Dermis blood vessel endothelial cell (primary cell): Measurements from ENCODE around the gene ADIPOQ. TPM values are rescaled to one million over a fixed set of nuclear protein-coding genes. Genes with fewer than 3 reads are reported as not detected.
"Not testable (repeated sequence)": the region's sequence is repeated elsewhere in the genome, so short reads cannot be mapped to it uniquely, and the experiment has no call there.

Experiments
- DNase-seq: peaks from one replicate; pipeline ENCODE4 v3.0.0; 2010
- total RNA-seq: library from RNA; depleted of rRNA; stranded (reverse); fragments of >200 nt; gene quantifications from 2 replicates; pipeline ENCODE4 v1.2.3, GENCODE V29; 2014

The ADIPOQ gene
- not detected in 2 replicates for total RNA-seq

DNA sequence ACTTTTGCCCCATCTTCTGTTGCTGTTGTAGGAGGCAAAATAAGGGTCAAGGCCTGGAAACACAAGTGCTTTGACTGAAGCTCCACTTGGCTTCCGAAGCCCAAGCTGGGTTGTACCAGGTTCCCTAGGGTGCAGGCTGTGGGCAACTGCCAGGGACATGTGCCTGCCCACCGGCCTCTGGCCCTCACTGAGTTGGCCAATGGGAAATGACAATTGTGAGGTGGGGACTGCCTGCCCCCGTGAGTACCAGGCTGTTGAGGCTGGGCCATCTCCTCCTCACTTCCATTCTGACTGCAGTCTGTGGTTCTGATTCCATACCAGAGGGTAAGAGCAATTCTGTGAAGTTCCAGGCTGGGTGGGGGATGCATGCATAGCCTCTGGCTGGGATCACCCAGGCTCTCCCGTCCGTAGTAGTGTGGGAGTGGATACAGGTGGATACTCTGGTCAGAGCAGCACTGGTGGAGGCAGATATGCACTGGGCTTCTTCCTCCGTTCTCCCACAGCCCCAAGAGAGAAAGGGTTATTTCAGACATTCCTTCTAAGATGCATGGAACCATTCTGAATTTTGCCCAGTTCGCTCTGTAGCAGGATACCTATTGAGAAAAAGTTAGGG lies at the start of gene ADIPOQ:
TSS of gene ADIPOQ (plus strand) at position 285 of the 613 bp plus-strand sequence. CDS start 10,349 bp downstream, outside the sequence.
- no peak for DNase-seq

DNA sequence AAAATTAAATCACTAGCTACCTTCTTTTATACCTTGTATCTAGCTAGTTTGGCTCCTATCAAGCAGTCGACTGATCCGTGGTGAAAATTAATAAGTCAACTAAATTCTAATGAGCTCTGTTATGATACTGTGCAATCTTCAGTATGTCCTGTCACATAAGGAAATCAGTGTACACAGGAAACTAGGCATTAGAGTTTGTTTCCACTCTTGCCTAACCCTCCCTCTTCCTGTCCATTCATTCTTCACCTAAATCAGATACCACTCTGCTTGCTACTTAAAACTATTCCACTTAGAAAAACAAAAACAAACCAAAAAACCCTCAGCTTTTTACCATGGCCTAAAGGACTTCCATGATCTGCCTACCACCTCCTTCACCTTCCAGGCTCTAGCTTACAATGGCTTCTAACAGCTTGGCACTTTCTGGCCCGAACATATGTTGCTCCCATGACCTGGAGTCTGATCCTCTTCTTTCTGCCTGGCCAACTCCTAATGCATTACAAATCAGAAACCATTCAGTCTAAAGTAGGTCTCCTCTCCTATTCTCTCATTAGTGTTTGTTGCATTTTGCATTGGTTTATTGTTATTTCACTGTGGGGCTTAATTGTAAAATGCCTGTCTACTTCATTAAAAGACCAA lies 44.2 kb upstream of the ADIPOQ start:
- peak; percentile 26 for DNase-seq

DNA sequence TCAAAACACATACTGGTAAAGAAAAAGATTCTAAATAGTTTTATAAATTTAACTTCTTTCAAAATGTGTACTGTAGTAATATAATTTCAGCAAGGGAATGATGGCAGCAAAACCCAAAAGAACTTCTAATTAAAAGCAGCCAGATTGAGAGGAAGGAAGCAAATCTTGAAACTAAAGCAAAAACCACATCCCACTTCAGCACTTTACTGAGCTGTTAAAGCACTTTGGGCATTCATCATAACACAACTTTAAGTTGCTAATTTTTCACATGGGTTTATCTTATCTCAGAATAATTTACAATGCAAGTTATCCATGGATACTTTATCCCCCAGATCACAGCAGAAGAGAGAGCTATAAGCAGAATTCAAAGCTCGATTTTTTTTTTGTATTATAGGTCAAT lies 42.2 kb upstream of the ADIPOQ start:
- no peak for DNase-seq

DNA sequence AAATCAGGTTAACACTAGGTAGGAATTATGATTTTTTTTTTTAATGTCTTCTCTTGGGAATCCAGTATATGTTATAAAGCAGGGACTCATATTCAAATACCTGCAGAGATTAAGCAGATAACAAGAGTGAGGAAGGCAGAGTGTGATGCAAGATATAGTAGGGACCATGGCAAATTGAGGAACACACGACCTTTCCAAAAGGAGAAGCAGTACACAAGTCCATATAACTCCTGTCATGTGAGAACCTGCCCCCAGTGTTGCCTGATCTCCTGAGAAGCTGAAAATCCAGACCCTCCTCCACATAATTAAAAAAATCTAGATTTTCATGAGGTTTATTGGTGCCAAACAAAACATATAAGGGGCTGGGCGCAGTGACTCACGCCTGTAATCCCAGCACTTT lies 39.8 kb upstream of the ADIPOQ start:
- DNase-seq, result no peak

DNA sequence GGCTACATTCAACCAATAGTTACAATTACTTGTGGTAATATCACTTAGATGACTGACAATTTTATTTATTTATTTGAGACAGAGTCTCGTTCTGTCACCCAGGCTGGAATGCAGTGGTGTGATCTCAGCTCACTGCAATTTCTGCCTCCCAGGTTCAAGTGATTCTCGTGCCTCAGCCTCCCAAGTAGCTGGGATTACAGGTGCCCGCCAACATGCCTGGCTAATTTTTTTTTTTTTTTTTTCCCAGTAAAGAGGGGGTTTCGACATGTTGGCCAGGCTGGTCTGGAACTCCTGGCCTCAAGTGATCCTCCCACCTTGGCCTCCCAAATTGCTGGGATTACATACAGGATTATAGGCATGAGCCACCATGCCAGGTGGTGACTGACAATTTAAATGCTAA lies 39.1 kb upstream of the ADIPOQ start:
- not testable (repeated sequence) for DNase-seq

DNA sequence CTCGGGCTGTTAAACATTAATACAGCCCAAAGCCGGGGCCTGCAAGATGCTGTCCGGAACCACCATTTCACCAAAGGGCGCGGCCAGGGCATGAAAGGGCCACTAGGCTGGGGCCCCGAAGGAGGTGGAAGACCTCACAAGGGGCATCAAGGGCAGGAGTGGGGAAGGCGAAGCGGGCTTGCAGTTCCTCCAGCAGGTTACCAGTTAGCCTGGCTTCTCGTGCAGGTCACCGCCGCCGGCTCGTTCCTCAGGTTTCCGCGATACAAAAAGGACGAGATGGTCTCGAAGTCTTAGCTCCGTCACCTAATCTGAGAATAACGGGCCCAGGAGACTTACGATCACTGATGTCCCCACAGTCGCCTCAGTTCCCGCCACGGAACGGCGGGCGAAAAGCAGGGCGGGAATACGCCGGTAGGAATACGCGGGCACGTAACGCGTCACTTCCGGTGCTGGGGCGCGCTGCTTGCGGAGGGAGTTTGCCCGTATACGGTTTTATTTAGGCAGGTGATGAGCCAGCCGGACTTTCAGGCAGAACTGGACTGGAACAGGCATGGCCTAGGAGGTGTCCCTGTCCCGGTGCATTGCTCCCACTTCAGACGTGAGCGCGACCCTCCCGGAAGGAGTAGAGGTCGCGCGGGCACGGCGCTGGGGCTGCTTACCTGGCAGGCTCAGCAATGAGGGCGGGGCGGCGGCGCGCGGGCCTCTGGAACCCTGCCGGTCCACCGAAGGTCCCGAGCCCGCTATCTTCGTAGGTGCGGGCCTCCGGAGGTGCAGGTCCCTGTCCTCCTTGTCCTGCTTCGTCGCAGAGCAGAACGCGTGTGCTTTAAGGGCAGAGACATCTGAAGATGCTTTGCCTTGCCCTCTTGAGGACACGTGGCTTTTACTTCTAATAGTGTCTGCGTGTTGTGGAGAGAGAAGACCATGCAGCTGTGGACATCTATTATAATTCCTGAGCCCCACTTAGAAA lies 36.1 kb upstream of the ADIPOQ start, which contains the start of gene RFC4:
TSS of gene RFC4 (minus strand) at position 394 of the 967 bp plus-strand sequence. CDS start 1,769 bp downstream, outside the sequence.
- peak; percentile 77 for DNase-seq

DNA sequence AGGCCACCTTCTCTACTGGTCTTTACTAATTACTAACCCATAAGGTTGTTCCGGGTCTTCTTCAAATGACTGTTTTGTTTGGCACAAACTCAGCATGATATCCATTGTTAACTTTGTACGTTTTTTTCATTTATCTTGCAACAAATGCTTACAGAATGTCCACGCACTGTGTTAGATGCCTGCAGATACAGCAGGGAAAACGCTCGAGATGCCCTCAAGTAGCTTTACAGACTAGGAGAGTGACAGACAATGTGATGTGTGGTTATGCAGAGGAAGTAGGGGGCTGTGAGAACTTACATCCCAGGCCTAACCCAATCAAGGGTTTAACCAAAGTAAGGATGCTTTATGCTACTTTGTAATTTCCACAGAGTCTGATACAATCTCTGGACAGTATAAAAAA lies 35.3 kb upstream of the ADIPOQ start:
- DNase-seq, result peak; percentile 34

DNA sequence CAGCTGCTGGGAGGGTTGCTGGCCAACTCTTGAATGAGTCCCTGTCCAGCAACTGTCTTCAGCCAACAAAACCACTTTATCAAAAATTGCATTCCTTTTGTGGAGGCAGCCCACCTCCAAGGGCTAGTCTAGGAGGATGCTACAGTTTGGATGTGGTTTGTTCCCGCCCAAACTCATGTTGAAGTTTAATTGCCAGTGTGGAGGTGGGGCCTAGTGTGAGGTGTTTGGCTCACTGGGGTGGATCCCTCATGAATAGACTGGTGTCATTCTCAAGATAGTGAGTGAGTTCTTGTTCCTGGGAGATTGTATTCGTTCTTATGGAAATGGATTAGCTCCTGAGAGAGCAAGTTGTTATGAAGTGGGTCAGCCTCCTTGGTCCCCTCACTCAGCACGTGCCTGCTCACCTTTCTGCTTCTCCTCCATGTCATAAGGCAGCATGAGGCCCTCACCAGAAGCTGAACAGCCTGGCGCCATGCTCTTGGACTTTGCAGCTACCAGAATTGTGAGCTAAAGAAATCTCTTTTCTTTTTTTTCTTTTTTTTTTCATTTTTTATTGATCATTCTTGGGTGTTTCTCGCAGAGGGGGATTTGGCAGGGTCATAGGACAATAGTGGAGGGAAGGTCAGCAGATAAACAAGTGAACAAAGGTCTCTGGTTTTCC lies 32.0 kb upstream of the ADIPOQ start:
- no peak for DNase-seq

DNA sequence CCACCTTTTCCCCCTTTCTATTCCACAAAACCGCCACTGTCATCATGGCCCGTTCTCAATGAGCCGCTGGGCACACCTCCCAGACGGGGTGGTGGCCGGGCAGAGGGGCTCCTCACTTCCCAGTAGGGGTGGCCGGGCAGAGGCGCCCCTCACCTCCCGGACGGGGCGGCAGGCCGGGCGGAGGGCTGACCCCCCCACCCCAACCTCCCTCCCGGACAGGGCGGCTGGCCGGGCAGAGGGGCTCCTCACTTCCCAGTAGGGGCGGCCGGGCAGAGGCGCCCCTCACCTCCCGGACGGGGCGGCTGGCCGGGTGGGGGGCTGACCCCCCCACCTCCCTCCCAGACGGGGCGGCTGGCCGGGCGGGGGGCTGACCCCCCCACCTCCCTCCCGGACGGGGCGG lies 31.2 kb upstream of the ADIPOQ start:
- not testable (repeated sequence) for DNase-seq

DNA sequence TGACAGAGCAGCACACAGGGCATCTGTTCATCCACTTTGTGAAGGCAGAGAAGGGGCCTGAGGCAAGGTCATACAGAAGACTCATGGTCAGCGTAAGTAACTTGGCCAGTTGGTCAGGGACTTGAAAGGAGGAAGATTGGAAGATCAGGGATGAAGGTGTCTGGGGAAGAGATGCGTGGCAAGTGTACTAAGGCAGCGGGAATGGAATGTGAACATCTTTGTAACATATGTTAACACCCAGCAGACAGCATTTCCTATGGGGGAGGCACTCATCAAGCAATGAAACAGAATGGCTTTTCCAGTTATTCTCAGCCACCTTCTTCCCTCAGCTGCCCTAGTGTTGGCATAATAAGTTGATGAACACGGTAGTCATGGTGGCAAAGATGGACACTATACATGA lies 28.4 kb upstream of the ADIPOQ start:
- DNase-seq, result no peak

DNA sequence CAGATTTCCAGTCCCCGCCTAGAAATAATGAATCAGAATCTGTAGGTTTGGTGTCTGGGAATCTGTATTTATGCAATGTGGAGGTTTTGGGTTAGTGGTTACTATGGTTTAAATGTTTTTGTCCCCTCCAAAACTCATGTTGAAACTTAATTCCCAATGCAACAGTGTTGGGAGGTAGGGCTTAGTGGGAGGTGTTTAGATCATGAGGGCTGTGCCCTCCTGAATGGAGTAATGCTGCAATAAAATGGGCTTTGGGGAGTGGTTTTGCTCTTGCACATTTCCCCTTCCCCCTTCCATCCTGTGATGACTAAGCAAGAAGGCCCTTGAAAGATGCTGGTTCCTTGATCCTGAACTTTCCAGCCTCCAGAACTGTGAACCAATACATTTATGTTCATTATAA lies 27.1 kb upstream of the ADIPOQ start:
- DNase-seq, result no peak

DNA sequence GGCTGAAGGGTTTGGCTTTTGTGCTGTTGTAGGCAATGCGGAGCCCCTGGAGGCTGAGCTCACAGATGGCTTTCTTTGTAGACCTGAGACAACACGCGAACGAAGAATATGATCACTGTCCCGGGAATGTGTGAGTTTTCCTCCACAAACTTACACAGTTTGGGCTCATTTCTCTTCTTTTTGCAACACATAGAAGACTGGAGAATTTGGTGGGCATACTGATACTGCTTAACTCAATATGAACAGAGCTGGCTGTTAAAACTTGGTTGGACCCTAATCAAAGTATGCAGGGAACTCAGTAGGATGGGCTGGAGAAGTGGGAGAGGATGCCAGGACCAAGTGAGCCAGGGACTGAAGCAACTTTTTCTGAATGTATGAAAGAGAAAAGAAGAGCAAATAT lies 24.0 kb upstream of the ADIPOQ start:
- DNase-seq, result no peak

DNA sequence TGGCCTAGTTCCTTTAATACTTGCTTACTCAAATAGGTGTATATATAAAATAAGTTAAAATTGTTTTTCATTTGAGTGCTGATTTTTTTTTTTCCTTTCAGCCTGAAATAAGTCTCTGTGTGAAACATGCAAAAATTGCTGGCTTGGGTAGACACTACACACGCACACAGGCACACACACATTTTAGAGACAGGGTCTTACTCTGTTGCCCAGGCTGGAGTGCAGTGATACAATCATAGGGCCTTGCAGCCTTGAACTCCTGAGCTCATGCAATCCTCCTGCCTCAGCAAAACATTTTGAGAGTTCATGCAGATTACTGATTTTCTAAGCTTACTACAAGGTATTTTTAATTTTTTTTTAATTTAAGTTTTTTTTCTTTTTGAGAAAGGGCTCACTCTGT lies 23.6 kb upstream of the ADIPOQ start:
- no peak for DNase-seq

DNA sequence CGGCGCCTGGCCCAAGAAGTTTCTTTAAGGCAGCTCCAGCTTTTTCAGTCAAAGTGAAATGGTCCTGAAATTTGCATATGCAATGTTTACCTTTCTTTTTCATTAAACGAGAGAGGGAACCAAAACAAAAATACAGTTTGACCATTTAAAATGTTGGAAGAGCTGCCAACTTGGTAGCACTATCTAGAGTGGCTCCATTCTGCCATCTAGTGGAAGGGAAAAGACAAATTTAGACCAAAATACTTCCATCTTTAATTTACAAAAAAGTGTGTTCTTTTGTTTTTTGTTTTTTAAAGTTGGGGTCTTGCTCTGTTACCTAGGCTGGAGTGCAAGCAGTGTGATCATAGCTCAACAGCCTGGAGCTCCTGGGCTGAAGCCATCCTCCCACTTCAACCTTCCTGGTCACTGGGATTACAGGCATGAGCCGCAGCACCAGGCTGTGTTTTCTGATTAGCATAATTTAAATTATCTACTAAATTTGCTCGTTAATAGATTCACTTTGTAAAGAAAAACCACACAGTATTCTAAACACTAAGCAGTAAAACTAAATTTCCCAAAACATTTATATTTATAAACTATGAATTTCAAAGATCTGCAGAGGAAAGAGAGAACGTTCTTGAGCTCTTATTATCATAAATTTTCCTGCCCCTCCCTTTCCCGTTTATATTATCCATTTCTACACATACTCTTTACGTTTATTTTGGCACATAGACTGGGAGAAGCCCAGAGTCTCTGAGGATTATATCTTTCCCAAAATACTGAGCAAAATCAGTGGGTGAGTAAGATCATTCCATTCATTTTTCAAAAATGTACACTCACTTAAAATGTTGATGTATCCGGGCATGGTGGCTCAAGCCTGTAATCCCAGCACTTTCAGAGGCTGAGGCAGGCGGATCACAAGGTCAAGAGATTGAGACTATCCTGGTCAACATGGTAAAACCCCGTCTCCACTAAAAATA lies 20.8 kb upstream of the ADIPOQ start:
- DNase-seq, result peak; percentile 81

DNA sequence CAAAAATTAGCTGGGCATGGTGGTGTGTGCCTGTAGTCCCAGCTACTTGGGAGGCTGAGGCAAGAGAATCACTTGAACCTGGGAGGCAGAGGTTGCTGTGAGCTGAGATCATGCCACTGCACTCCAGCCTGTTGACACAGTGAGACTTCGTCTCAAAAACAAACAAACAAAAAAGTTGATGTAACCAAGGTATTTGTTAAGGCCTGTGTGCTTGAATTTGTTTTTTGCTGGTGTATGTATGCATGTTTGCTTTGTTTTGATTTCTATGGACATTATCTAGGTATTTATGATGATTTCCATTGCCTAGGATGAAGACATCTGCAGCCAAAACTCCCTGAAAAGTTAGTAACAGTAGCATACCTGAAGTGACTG lies 20.1 kb upstream of the ADIPOQ start:
- not testable (repeated sequence) for DNase-seq

DNA sequence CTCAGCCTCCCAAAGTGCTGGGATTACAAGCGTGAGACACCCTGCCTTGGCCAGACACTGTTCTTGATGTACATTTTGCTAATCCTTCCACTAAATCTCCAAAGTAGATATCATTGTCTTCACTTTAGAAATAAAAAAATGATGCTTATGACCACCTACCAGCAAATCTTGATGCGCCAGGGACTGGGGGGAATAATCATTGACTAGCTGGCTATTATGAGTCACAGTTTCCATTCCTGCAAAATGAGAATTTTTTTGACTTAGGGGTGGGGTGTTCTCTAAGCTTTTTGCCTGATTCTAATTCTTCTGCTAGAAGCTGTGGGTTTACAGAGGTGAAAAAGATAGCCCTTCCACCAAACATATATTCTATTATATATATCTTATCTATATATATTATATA lies 19.1 kb upstream of the ADIPOQ start:
- DNase-seq, result peak; percentile 28

DNA sequence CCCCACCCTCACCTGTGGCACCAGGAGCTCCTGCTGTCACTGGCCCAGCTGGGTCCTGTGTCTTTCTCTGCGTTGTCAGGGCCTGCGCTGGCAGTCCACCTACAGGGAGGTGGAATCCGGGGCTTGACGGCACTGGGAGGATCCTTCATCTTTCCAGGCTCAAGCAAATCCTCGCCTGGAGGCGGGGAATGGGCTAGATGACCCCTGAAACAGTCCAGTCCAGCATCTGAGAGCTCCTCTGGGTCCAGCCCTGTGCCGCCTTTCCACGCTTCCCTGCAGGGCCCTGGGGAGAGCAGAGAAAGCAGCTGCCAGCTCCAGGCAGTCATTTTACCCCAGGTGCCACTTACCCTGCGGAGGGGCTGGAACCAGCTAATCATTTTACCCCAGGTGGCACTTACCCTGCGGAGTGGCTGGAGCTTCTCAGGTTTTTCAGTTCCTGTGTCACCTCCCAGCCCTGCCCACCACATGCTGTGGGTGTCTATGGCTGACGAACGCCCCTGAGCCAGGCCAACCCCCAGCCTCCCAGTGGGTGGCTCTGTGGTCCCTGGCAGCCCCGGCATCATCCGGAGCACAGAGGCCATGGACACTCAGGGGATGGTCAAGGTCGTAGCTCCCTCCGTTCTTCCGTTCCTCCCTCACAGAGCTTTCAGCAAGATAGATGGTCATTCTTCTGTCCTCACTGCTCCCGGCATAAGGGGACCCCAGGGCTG lies 17.9 kb upstream of the ADIPOQ start:
- DNase-seq, result no peak

DNA sequence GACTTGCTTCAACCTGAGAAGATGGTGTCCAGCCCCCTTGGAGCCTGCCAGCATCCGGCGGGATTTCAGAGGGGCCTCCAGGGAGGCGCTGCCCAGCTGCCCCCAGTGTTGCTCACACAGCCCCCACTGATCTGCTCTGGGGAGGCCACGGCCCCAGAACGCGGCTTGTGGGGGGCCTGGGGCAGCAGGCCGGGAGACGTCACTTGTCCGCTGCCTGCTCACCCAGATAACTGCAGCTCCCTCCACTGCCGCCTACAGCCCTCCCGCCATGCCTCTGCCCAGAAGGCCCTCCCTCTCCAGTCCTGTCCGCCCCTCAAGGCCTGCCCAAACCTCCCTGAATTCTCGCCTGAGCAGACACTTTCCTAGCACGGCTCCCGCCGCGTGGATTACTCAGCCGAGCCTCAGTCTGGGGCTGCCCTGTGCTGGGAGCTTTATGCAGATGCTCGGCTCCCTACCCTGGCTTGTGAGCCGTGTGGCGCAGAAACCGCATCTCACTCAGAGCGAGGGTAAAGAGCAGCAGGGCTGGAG lies 17.2 kb upstream of the ADIPOQ start:
- peak; percentile 13 for DNase-seq

DNA sequence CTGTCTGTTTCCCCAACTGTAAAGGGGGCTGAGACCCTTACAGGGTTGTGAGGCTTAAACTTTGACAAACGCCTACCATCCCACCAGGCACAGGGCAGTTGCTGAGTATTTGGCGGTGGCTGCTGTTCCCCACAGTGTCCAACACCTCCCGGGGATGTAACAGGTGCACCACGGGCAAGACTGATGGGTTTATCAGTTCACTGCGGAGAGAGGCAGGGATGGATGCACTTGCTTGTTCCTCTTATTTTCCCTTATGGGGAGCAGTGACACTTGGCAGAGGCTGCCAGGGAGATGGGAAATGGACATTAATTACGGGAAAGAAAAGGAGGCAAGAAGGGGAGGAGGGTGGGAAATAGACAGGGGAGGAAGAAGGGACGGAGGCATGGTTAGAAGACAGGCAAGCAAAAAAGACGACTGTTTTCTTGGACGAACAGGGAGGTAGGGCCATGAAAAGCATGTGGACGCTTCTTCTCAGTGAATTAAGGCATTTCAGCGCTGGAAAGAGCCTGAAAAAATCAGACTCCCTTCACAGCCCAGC lies 16.6 kb upstream of the ADIPOQ start:
- no peak for DNase-seq

DNA sequence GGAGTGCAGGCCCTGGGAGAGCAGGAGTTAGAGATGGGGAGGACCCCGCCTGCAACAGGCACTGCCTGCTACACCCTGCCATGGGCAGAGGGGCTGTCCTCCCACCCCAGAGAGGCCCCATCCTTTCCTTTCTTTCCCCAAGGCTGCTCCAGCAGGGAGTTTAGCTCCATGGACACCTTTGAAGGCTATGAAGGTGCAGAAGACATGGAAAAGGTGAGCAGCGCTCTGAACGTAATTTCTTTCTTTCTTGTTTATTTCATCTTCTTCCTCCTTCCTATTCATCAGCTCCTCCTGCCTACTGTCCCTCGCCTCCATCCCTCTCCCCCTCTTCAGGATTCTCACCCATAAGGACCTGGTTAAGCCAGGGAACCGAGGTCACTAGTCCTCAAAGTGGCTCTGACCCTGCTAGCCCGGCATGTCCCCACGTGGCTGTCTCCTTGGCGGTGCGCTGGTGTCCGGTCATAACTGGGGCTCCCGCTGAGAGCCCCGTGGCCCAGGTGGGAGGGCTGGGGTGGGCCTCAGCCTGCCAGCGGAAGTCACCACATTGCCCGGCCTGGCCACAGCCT lies 16.0 kb upstream of the ADIPOQ start:
- DNase-seq, result no peak
